Measurements from ENCODE around the gene DRAP1. TPM values are rescaled to one million over a fixed set of nuclear protein-coding genes. Genes with fewer than 3 reads are reported as not detected.
"Not testable (repeated sequence)": the region's sequence is repeated elsewhere in the genome, so short reads cannot be mapped to it uniquely, and the experiment has no call there.

The DRAP1 gene
- total RNA-seq, 1 donor from 2014 or later, result 68.5 TPM

- peak; percentile 35 for TF ChIP-seq CTCF (IDR thresholded peaks at IDR 0.05; ENCODE audit: unreplicated experiment)
- peak within 1 kb of the TSS; percentile 97 for H3K4me3 Mint-ChIP-seq
- peaks cover 46% of the 10 kb centered on the region for H3K4me1 Mint-ChIP-seq
- peaks cover 12% of the 10 kb centered on the region for H3K27me3 Mint-ChIP-seq (ENCODE audit: low read depth)
- peak within 1 kb of the TSS; percentile 96 for H3K27ac Mint-ChIP-seq
- peak; percentile 94 to 97 for DNase-seq (ENCODE audit: low spot score in 2 of 2, unreplicated experiment in 2 of 2)
- H3K36me3 Mint-ChIP-seq, result peaks cover 6% of the 10 kb centered on the region
- no peaks in the 10 kb centered on the region for H3K9me3 Mint-ChIP-seq
These were observed 28.7 kb upstream of the DRAP1 start, which contains the start of gene CCDC85B for GRCh38 chr11:65890324-65891218. TSS of gene CCDC85B (plus strand) at chr11:65890673. CDS start at chr11:65890784, 111 bp downstream.

GRCh38 chr11:65891219-65892136, 27.7 kb upstream of the DRAP1 start:
- no peaks in the 10 kb centered on the region for H3K9me3 Mint-ChIP-seq
- H3K27me3 Mint-ChIP-seq (ENCODE audit: low read depth), result peaks cover 19% of the 10 kb centered on the region
- no peak for DNase-seq (ENCODE audit: low spot score in 2 of 2, unreplicated experiment in 2 of 2)
- peak overlapping the region; percentile 62 for H3K4me3 Mint-ChIP-seq
- no peak overlapping the region for H3K27ac Mint-ChIP-seq
- H3K4me1 Mint-ChIP-seq, result peaks cover 45% of the 10 kb centered on the region
- H3K36me3 Mint-ChIP-seq, result peaks cover 5% of the 10 kb centered on the region
- TF ChIP-seq CTCF (IDR thresholded peaks at IDR 0.05; ENCODE audit: unreplicated experiment), result no peak

- peaks cover 38% of the 10 kb centered on the region for H3K4me1 Mint-ChIP-seq
- H3K9me3 Mint-ChIP-seq; H3K36me3 Mint-ChIP-seq; H3K27ac Mint-ChIP-seq; DNase-seq (ENCODE audit: low spot score in 2 of 2, unreplicated experiment in 2 of 2): not testable (repeated sequence)
- H3K4me3 Mint-ChIP-seq, result peak overlapping the region; percentile 62
- peaks cover 26% of the 10 kb centered on the region for H3K27me3 Mint-ChIP-seq (ENCODE audit: low read depth)
These were observed 27.1 kb upstream of the DRAP1 start for GRCh38 chr11:65892137-65892540.

GRCh38 chr11:65892661-65893317, 26.4 kb upstream of the DRAP1 start:
- Mint-ChIP-seq H3K4me1 (peaks cover 32% of the 10 kb centered on the region), H3K9me3 (no peaks in the 10 kb centered on the region), H3K27me3 (ENCODE audit: low read depth) (peaks cover 33% of the 10 kb centered on the region), H3K27ac (no peak overlapping the region), H3K36me3 (no peaks in the 10 kb centered on the region), H3K4me3 (peak overlapping the region; percentile 62)
- no peak for TF ChIP-seq CTCF (IDR thresholded peaks at IDR 0.05; ENCODE audit: unreplicated experiment)
- DNase-seq (ENCODE audit: low spot score in 2 of 2, unreplicated experiment in 2 of 2), result no peak

- no peak overlapping the region for H3K27ac Mint-ChIP-seq
- H3K4me1 Mint-ChIP-seq, result peaks cover 26% of the 10 kb centered on the region
- no peaks in the 10 kb centered on the region for H3K9me3 Mint-ChIP-seq
- no peak overlapping the region for H3K4me3 Mint-ChIP-seq
- H3K36me3 Mint-ChIP-seq, result no peaks in the 10 kb centered on the region
- no peak for TF ChIP-seq CTCF (IDR thresholded peaks at IDR 0.05; ENCODE audit: unreplicated experiment)
- H3K27me3 Mint-ChIP-seq (ENCODE audit: low read depth), result peaks cover 46% of the 10 kb centered on the region
- no peak for DNase-seq (ENCODE audit: low spot score in 2 of 2, unreplicated experiment in 2 of 2)
These were observed 25.1 kb upstream of the DRAP1 start for GRCh38 chr11:65894034-65894591.

Data from mesothelial cell of epicardium (in vitro differentiated cells).